Ascending aorta (tissue), 2 donors: Measurements from ENCODE around the gene TBL1XR1. TPM values are rescaled to one million over a fixed set of nuclear protein-coding genes. Genes with fewer than 3 reads are reported as not detected.

Source experiments
- DNase-seq, 2 donors: peaks; one replicate each; pipeline ENCODE4 v3.0.0-alpha.2; 2019; ENCODE audit warnings: low spot score in 2 of 2
- H3K27ac ChIP-seq, 2 donors: fragments of 200-600 bp; sonication (generic); one replicate each; pipeline ENCODE4 v1.5.1; 2016 to 2017; ENCODE audit warnings: mild to moderate bottlenecking in 1 of 2
- H3K27me3 ChIP-seq: fragments of 200-600 bp; sonication (generic); one replicate; pipeline ENCODE4 v1.5.1; 2017
- H3K36me3 ChIP-seq, 2 donors: fragments of 200-600 bp; sonication (generic); one replicate each; pipeline ENCODE4 v1.5.1; 2016
- H3K4me1 ChIP-seq, 2 donors: fragments of 200-600 bp; sonication (generic); one replicate each; pipeline ENCODE4 v1.5.1; 2016 to 2017; ENCODE audit warnings: mild to moderate bottlenecking in 1 of 2
- H3K4me3 ChIP-seq, 2 donors: fragments of 200-600 bp; sonication (generic); one replicate each; pipeline ENCODE4 v1.5.1; 2016 to 2017; ENCODE audit warnings: mild to moderate bottlenecking in 1 of 2
- H3K9me3 ChIP-seq, 2 donors: fragments of 200-600 bp; sonication (generic); one replicate each; pipeline ENCODE4 v1.5.1; 2016
- intact Hi-C: fragments of 100-400 bp; cut with DNase I; formaldehyde crosslinking; loops from one replicate; pipeline ENCODE4 v1.15.1; 2023
- total RNA-seq: library from RNA; depleted of rRNA; stranded (reverse); fragments of >200 nt; gene quantifications from one replicate; pipeline ENCODE4 v1.1.0, GENCODE V29; 2016
- TF ChIP-seq, protein P1 (sequence below), 3 experiments: fragments of 200-600 bp in 2 of 3; fragments of 450-650 bp in 1 of 3; sonication (generic) in 2 of 3; IDR thresholded peaks; one replicate each; pipeline ENCODE4 v1.5.1; 2016 to 2019; ENCODE audit warnings: antibody characterized with exemption in 3 of 3, mild to moderate bottlenecking in 1 of 3, moderate library complexity in 1 of 3

Gene TBL1XR1
- total RNA-seq, 1 donor from 2014 or later, result 52.0 TPM

DNA sequence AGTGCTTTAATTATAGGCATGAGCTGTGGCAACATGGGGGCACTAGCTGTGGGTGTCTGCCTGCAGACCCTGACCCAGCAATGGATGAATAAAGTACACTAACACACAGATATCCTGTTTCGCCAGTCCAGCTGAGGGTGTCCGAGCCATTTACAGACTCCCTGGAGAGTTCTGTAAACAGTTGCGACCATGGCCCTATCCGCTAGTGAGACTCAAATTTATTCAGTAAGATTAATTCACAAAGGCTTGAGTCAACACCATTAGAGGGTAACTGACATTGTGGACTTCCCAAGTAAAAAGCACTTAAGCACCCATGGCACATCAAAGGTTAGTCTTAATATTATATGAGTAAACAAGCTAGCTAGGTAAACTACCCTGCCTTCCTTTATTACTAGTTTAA lies 161.6 kb downstream of the TBL1XR1 start:
- TF ChIP-seq, protein P1, sequence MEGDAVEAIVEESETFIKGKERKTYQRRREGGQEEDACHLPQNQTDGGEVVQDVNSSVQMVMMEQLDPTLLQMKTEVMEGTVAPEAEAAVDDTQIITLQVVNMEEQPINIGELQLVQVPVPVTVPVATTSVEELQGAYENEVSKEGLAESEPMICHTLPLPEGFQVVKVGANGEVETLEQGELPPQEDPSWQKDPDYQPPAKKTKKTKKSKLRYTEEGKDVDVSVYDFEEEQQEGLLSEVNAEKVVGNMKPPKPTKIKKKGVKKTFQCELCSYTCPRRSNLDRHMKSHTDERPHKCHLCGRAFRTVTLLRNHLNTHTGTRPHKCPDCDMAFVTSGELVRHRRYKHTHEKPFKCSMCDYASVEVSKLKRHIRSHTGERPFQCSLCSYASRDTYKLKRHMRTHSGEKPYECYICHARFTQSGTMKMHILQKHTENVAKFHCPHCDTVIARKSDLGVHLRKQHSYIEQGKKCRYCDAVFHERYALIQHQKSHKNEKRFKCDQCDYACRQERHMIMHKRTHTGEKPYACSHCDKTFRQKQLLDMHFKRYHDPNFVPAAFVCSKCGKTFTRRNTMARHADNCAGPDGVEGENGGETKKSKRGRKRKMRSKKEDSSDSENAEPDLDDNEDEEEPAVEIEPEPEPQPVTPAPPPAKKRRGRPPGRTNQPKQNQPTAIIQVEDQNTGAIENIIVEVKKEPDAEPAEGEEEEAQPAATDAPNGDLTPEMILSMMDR (IDR thresholded peaks at IDR 0.05), result no peak
- DNase-seq, result no peak
- Histone ChIP-seq H3K27me3 (no peaks in the 10 kb centered on the region), H3K4me1 (peaks cover 0 to 9% of the 10 kb centered on the region in 2 donors), H3K4me3 (no peak overlapping the region), H3K36me3 (peaks cover 6 to 33% of the 10 kb centered on the region in 2 donors), H3K27ac (no peak overlapping the region), H3K9me3 (no peaks in the 10 kb centered on the region)
- intact Hi-C loops, result no loop called here

DNA sequence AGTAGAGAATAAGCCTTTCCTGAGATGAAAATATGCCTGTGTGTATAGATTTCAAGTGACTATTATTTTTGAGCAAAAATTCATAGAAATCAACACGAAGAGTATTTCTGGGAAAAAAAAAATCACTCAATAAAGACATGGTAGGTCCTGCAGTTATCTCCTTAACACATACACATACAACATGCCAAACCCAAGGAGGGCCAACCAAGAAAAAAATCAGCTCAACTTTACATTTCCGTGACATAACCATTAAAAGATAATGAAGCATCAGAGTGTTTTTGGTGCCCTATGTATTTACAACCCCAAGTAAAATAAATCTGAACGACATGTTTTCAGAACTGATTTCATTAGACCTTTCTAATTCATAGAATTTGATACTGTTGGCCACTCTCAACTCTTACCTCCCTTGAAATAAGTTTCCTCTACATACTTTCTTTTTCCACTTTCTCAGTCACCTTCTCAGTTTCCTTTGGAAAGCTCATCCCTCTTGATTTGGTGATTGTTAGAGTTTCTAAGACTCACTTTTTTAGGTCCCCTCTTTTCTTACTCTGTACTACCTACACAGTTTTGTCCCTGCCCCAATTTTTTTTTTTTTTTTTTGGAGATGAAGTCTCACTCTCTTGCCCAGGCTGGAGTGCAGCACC lies 162.3 kb downstream of the TBL1XR1 start:
- Histone ChIP-seq H3K36me3 (peaks cover 6 to 37% of the 10 kb centered on the region in 2 donors), H3K9me3 (no peaks in the 10 kb centered on the region)
- no peak for DNase-seq

DNA sequence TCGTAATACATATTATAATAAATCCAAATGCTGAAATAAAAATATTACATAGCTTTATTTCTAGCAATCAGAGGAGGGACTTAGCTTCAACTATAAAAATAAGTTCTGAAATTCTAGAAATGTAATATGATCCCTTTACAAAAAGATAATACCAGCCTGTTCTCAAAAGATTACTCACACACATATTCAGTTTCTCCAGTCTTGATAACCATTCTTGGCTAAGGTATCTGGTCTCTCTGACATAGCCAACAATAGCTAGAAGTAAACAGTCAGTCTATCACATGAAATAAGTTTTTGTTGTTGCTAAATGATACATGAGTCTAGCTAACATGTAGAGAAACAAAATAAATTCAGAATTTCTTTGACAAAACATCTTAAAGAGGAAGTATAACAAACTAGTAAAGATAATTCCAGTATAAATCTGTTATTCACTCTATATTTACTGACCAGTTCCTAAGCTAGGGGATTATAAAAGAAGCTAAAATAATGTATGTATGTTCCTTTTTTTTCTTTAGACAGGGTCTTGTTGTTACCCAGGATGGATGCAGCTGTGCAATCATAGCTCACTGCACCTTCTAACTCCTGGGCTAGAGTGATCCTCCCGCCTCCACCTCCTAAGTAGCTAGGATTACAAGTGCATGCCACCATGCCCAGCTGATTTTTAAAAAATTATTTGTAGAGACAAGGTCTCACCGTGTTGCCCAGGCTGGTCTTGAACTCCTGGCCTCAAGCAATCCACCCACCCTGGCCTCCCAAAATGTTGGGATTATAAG lies 170.6 kb downstream of the TBL1XR1 start:
- no peak overlapping the region for H3K27ac ChIP-seq
- H3K27me3 ChIP-seq, result no peaks in the 10 kb centered on the region

More for the DNA sequence above, 162.3 kb downstream of the TBL1XR1 start:
- TF ChIP-seq, protein P1 (IDR thresholded peaks at IDR 0.05), result no peak
- intact Hi-C loops, result no loop called here
- Histone ChIP-seq H3K27ac (no peak overlapping the region), H3K4me1 (peaks cover 0 to 3% of the 10 kb centered on the region in 2 donors), H3K27me3 (no peaks in the 10 kb centered on the region), H3K4me3 (no peak overlapping the region)

DNA sequence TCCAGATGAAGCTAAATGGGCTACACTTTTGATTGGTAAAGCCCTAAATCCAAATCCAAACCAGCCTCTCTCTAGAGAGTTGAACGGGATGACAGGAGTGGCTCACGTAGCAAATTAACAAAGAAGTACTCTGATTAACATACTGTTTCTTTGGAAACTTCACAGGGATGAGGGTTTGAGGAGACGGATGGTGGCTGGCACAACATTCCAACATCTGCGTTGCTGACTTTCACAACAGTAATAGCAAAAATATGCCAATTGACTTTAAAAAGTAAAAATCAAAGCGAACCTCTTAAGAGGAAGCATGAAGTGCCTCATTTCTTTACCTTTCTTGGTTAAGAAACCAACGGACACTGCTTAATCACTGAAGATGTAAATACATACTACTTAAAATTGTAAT lies 181.4 kb downstream of the TBL1XR1 start:
- H3K9me3 ChIP-seq, result no peaks in the 10 kb centered on the region
- H3K36me3 ChIP-seq, result peaks cover 0 to 8% of the 10 kb centered on the region in 2 donors
- no peaks in the 10 kb centered on the region for H3K4me1 ChIP-seq
- TF ChIP-seq, protein P1 (IDR thresholded peaks at IDR 0.05), result no peak
- no peak overlapping the region for H3K4me3 ChIP-seq
- H3K27me3 ChIP-seq, result no peaks in the 10 kb centered on the region
- DNase-seq, result no peak
- H3K27ac ChIP-seq, result no peak overlapping the region
- intact Hi-C loops, result no loop called here

More for the DNA sequence above, 170.6 kb downstream of the TBL1XR1 start:
- Histone ChIP-seq H3K4me1 (no peaks in the 10 kb centered on the region), H3K4me3 (no peak overlapping the region), H3K36me3 (peaks cover 3 to 19% of the 10 kb centered on the region in 2 donors), H3K9me3 (no peaks in the 10 kb centered on the region)
- no peak for DNase-seq
- TF ChIP-seq, protein P1 (IDR thresholded peaks at IDR 0.05), result no peak
- intact Hi-C loops, result no loop called here

DNA sequence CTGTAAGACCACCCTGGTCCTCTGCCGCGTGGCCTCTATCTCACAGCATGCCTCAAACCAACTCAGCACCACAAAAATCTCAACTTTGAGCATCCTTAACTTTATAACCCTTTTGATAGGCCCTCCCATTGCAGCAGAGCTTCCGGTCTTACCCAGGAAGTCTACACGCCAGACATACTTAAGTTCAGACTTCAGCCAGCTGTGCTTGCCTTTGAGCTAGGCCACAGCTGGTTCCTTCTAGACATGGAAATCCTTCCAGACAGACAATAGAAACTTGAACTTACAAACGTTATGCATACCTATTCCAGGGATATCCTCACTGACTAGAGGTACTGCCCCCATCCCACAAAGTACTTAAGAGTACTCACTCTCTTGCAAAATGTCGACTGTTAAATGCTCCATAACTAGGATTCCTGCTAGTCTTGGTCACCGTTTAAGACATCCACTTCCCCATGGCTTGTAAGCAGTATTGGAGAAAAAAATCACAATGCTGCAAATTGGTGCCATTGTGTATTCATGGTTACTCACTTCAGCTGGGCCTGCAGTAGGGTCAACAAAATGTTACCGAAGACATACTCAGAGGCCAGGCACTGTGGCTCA lies 183.5 kb downstream of the TBL1XR1 start:
- Histone ChIP-seq H3K27me3 (no peaks in the 10 kb centered on the region), H3K36me3 (peaks cover 0 to 8% of the 10 kb centered on the region in 2 donors), H3K27ac (no peak overlapping the region), H3K4me3 (no peak overlapping the region), H3K9me3 (no peaks in the 10 kb centered on the region), H3K4me1 (no peaks in the 10 kb centered on the region)
- TF ChIP-seq, protein P1 (IDR thresholded peaks at IDR 0.05), result no peak
- no peak for DNase-seq
- intact Hi-C loops, result no loop called here
